Measurements from ENCODE around the gene ZSWIM9.

GRCh38 chr19:48169939-48170803 is at the start of gene ZSWIM9, which contains the start of gene LIG1:
- TF ChIP-seq EZH2 (IDR thresholded peaks at IDR 0.05; ENCODE audit: borderline replicate concordance) (no peak), CTCF (IDR thresholded peaks at IDR 0.05; ENCODE audit: poor library complexity) (no peak), EZH2phosphoT487 (IDR thresholded peaks at IDR 0.05; ENCODE audit: low read depth, severe bottlenecking, unreplicated experiment) (no peak)
